ENCODE measurements around the gene B4GAT1. TPM values are rescaled to one million over a fixed set of nuclear protein-coding genes. Genes with fewer than 3 reads are reported as not detected.
A peak's percentile ranks its signal among the peaks of the same experiment; 100 is the strongest.

The B4GAT1 gene
- polyA plus RNA-seq, 2 of the 4 experiments (the other 2 are of a cell fraction): 11.0 to 18.0 TPM

GRCh38 chr11:66326261-66327111 is 20.9 kb downstream of the B4GAT1 start:
- FAIRE-seq: no peak
- DNase-seq (ENCODE audit: low read depth in 1 of 2, low spot score in 1 of 2): no peak
- ATAC-seq: peak; percentile 12 to 21; a peak in 3 of 6 replicates
- 62% methylated on average over 9 of the region's 21 CpGs for WGBS (ENCODE audit: missing lambda C conversion rate)
- Histone ChIP-seq H3K4me3 (no peak overlapping the region), H3K9me3 (no peaks in the 10 kb centered on the region), H3K4me2 (peak overlapping the region; percentile 50), H3K4me1 (peaks cover 37% of the 10 kb centered on the region), H3K27ac (peak overlapping the region; percentile 48 to 88)
- ChIA-PET POLR2A (interaction anchor here (0.8 to 1.3 kb wide), 2 partner anchors 9 to 14 kb away, joined by 3 to 11 read pairs; no protein-coding TSS in a partner anchor), CTCF (interaction anchor here (0.6 to 2.2 kb wide), 12 partner anchors 9 to 62 kb away, joined by 3 to 37 read pairs (median 4); partner anchors contain the start of genes BRMS1, CD248 and RIN1)
- TF ChIP-seq RNF2 (IDR thresholded peaks at IDR 0.05; ENCODE audit: borderline replicate concordance, low read depth) (no peak), CHD4 (IDR thresholded peaks at IDR 0.05; ENCODE audit: borderline replicate concordance) (no peak), EHF (CRISPR knock-in tag; IDR thresholded peaks at IDR 0.05) (no peak), MAZ (IDR thresholded peaks at IDR 0.05; ENCODE audit: borderline replicate concordance, low read depth, low read length) (no peak)

GRCh38 chr11:66325263-66325671 is 22.2 kb downstream of the B4GAT1 start:
- FAIRE-seq: no peak

More at GRCh38 chr11:66325263-66325671, 22.2 kb downstream of the B4GAT1 start:
- Histone ChIP-seq H3K4me3 (no peak overlapping the region), H3K4me1 (peaks cover 37% of the 10 kb centered on the region), H3K27ac (peak overlapping the region in 1 of 2 experiments; percentile 88; a peak in 2 of 6 replicates), H3K4me2 (no peak overlapping the region; the same call in 2 of the 3 replicates), H3K9me3 (no peaks in the 10 kb centered on the region)
- DNase-seq (ENCODE audit: low read depth in 1 of 2, low spot score in 1 of 2) (no peak), ATAC-seq (no peak)
- CTCF ChIA-PET: interaction anchor here (0.9 to 2.1 kb wide), 6 partner anchors 10 to 43 kb away, joined by 3 to 22 read pairs (median 4); partner anchors contain the start of gene RIN1
- WGBS (ENCODE audit: missing lambda C conversion rate): 84% methylated on average over 8 of the region's 8 CpGs
- POLR2A ChIA-PET: interaction anchor here (1.0 kb wide), 1 partner anchor 13 kb away, joined by 6 read pairs; no protein-coding TSS in a partner anchor
- TF ChIP-seq E2F6 (IDR thresholded peaks at IDR 0.05; ENCODE audit: borderline replicate concordance, low read depth) (no peak), BCL3 (IDR thresholded peaks at IDR 0.05) (no peak), JUN (IDR thresholded peaks at IDR 0.05) (no peak), RCOR1 (IDR thresholded peaks at IDR 0.05; ENCODE audit: low read depth, low read length) (no peak), HDAC2 (IDR thresholded peaks at IDR 0.05) (no peak), HMGXB4 (CRISPR knock-in tag; IDR thresholded peaks at IDR 0.05; ENCODE audit: borderline replicate concordance) (no peak), CTCF (IDR thresholded peaks at IDR 0.05) (no peak), SREBF2 (IDR thresholded peaks at IDR 0.05) (no peak), CHD2 (IDR thresholded peaks at IDR 0.05; ENCODE audit: low read length, partially characterized antibody) (no peak)
